Stimulated activated CD8-positive, alpha-beta memory T cell treated with anti-CD3 and anti-CD28 coated beads, Interleukin-2, amount 100 ng/mL, for 1 hour (primary cell): Measurements from ENCODE around the gene TMSB10.

Experiments
- DNase-seq, 2 donors: peaks; one replicate each; pipeline ENCODE4 v3.0.0-alpha.2; 2020; ENCODE audit warnings: low read depth in 2 of 2

Gene TMSB10

DNA sequence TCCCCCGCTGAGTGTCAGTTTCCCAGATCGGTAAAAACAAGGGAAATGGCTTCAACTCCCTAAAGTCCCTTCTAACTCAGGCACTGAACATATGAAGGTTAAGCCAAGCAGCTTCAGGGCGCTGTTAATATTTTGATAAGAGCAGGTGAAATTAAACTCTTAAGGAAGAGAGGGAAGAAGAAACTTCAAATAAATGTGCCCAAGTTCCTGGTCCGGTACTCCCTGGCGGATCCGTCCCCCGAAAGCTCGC is 25.1 kb upstream of the TMSB10 start:
- no peak for DNase-seq

- DNase-seq, result peak in 1 of 2 donors; percentile 35
Observed at GRCh38 chr2:84880645-84881521, 24.6 kb upstream of the TMSB10 start, which contains the start of gene TRABD2A. TSS of gene TRABD2A (minus strand) at chr2:84881084. CDS start at chr2:84881039, 45 bp downstream.

DNA sequence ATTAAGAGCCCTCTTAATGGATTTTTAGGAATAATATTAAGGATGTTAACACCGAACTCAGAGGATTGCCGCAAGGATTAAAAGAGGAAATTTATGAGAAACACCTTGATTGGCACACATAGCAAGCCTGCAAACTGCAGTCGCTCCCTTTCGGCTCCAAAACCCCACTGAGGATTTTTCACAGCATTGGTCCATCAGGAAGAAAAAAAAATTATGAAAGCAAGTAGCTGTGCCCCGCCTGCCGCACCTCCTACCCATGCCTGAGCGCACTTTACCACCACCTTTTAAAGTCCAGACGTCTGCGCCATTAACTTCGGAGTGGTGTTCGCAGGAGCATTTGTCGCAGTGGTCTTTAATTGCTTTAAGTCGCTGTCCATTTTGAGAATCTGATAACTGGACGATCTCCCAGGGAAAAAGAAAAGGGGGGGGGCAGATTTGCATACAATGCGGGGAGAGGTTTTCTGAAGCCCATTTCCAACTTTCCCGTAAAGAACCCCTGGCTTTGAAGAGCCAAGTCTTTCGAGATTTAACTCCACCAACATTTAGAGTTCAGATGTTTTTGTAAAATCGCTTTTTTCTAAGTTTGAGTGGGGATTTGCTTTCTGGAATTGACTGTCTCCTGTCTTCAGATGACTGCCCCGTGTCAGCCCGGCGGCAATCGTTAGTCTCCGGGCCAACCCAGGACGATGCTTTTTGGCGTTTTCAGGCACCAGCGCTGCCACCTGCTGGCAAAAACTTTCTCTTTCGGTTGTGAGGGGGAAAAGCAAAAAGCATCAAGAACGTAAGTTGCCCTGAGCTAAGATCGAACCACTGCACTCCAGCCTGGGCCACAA is 23.7 kb upstream of the TMSB10 start:
- DNase-seq, result peak; percentile 71 to 77

DNA sequence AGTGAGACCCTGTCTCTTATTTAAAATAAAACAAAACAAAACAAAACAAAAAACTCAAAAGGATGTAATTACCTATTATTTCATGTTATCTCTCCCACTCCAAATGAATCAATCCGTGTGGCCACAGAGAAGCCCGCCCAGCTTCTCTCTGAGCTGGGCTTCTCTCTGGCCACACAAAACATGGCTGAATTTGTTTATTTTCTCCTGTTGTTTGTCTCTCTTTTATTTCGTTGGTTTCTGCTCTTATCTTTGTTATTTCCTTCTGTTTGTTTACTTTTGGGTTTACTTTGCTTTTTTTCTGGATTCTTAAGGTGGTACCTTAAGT is 23.1 kb upstream of the TMSB10 start:
- no peak for DNase-seq

DNA sequence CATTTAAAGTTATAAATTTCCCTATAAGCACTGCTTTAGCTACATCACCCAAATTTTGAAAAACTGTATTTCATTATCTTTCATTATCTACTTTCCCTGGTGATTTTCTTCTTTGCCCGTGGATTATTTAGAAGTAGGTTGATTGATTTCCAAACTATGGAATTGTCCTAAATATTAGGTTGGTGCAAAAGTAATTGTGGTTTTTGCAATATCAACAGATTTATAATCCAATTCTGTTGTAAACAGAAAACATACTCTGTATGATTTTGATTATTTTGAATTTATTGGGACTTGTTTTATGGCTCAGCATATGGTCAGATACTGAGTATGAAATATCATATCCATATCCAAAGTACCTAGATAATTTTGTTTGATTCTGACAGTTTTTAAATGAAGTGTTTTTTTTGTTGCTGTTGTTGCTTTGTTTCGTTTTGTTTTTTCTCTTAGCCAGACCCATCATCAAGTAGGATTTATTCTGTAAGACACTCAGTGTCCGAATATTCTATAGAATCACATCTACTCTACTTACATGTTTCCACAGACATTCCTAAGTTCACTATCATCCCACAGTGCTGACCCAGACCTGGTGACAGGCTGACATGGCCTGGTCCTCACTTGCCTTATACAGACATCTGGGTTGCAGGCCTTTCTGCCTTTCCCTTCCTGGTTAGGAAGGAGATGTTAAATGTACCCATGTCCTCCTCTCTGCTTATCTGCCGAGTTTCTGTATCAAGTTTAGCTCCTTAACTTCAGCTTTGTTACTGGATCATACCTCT is 22.5 kb upstream of the TMSB10 start:
- DNase-seq, result no peak

DNA sequence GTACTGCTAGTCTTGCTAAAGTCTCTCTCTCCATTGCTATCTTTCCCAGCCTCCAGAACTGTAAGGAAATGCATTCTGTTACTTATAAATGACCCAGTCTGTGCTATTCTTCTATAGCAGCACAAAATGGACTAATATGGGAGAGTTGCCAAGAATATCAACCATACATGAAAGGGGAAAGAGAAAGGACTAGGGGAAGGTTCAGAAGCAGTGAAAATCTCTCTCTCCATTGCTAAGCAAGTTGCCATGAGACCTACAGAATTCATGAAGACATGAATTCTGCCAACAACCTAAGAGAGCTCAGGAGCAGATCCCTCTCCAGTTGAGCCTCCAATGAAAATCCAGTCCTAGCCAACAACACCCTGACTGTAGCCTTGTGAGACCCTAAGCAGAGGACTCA is 21.0 kb upstream of the TMSB10 start:
- no peak for DNase-seq

- DNase-seq, result no peak
Observed at GRCh38 chr2:84885111-84885510, 20.3 kb upstream of the TMSB10 start.

- no peak for DNase-seq
Observed at GRCh38 chr2:84886791-84887190, 18.7 kb upstream of the TMSB10 start.

GRCh38 chr2:84888401-84889276 is 16.8 kb upstream of the TMSB10 start:
- DNase-seq, result peak in 1 of 2 donors; percentile 41

- DNase-seq, result no peak
Observed at GRCh38 chr2:84889332-84889731, 16.1 kb upstream of the TMSB10 start.

- no peak for DNase-seq
Observed at GRCh38 chr2:84891355-84892010, 14.0 kb upstream of the TMSB10 start.

- no peak for DNase-seq
Observed at GRCh38 chr2:84894131-84894586, 11.3 kb upstream of the TMSB10 start.

- DNase-seq, result no peak
Observed at GRCh38 chr2:84894758-84895520, 10.5 kb upstream of the TMSB10 start.

- DNase-seq, result no peak
Observed at GRCh38 chr2:84896567-84896966, 8.9 kb upstream of the TMSB10 start.

DNA sequence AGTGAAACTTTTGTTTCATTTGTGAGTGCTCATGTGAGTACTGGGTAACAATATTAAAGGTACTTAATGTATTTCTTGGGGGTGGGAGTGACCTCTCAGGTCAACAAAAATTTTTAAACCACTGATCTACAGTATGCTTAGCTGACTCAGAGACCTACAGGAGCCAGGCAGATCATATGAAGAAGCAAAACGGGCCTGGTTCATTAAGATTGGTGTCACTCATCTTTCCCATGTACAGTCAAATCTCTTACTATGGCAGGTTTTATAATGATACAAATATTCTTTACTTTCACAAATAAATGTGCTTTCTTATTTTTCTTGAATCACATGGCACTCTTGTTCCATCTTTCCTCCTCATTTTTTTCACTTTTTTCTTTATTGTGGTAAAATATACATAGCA is 7.7 kb upstream of the TMSB10 start:
- DNase-seq, result no peak

- no peak for DNase-seq
Observed at GRCh38 chr2:84899304-84900204, 5.9 kb upstream of the TMSB10 start.

DNA sequence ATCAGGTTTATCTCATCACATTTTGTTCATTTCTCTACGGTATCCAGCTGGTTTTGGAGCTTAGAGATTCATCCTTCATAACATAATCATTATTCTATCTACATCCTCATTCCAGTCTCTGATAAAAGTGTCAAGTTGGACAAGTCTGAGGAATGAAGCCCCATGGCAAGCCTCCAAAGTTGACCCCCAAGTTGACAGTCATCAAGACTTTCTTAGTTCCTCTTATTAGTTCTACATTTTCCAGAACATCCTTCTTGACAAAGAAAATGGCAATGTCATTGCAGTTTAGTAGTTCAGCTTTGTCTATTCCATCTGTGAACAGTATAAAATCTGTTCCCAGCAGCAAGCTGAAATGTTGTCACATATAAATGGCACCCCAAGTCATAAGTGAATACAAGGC is 4.5 kb upstream of the TMSB10 start:
- DNase-seq, result no peak

- DNase-seq, result no peak
Observed at GRCh38 chr2:84901593-84902120, 3.8 kb upstream of the TMSB10 start.

DNA sequence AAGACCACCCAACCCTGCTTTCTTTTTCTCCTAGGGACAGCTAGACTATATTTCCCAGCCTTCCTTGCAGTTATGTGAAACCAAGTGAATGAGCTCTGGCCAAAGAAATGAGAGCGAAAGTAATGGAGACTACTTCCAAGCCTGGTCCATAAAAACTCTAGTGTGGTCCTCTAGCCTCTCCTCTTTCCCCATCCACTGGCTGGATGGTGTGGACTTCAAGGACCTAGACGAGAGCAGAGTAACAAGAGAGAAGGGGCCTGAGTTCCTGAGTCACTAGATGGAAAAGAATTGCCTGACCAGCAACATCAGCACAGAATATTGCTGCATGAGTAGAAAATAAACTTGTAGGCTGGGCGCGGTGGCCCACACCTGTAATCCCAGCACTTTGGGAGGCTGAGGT is 2.9 kb upstream of the TMSB10 start:
- no peak for DNase-seq
